Nucleus accumbens (tissue), 56 donors: ENCODE measurements around the gene ITGB1BP1.
A peak's percentile ranks its signal among the peaks of the same experiment; 100 is the strongest.

Experiments used
- DNase-seq, 56 donors: peaks; one replicate each; lab custom pipeline; 2025; lab: John Stamatoyannopoulos, UW

Gene ITGB1BP1

GRCh38 chr2:9380702-9381628 lies 42.4 kb downstream of the ITGB1BP1 start:
- peak in 2 of 56 donors; percentile 11 to 31 for DNase-seq

- no peak for DNase-seq
Observed at GRCh38 chr2:9379391-9379755, 44.0 kb downstream of the ITGB1BP1 start.

- DNase-seq, result no peak
Observed at GRCh38 chr2:9378433-9379390, 44.6 kb downstream of the ITGB1BP1 start.

GRCh38 chr2:9377461-9378097 lies 45.7 kb downstream of the ITGB1BP1 start:
- no peak for DNase-seq

- no peak for DNase-seq
Observed at GRCh38 chr2:9375857-9376428, 47.4 kb downstream of the ITGB1BP1 start.

GRCh38 chr2:9374071-9374730 lies 49.1 kb downstream of the ITGB1BP1 start:
- no peak for DNase-seq

GRCh38 chr2:9373476-9373875 lies 49.9 kb downstream of the ITGB1BP1 start:
- no peak for DNase-seq

- DNase-seq, result no peak
Observed at GRCh38 chr2:9373047-9373446, 50.3 kb downstream of the ITGB1BP1 start.

- DNase-seq, result no peak
Observed at GRCh38 chr2:9370746-9371145, 52.6 kb downstream of the ITGB1BP1 start.

GRCh38 chr2:9366026-9366425 lies 57.3 kb downstream of the ITGB1BP1 start:
- DNase-seq, result no peak

GRCh38 chr2:9365498-9366019 lies 57.8 kb downstream of the ITGB1BP1 start:
- DNase-seq, result no peak

- no peak for DNase-seq
Observed at GRCh38 chr2:9364791-9365497, 58.4 kb downstream of the ITGB1BP1 start.

GRCh38 chr2:9364373-9364772 lies 59.0 kb downstream of the ITGB1BP1 start:
- no peak for DNase-seq

GRCh38 chr2:9360701-9361100 lies 62.6 kb downstream of the ITGB1BP1 start:
- no peak for DNase-seq

GRCh38 chr2:9360110-9360509 lies 63.2 kb downstream of the ITGB1BP1 start:
- DNase-seq, result no peak

- no peak for DNase-seq
Observed at GRCh38 chr2:9359463-9359862, 63.9 kb downstream of the ITGB1BP1 start.

GRCh38 chr2:9358846-9359245 lies 64.5 kb downstream of the ITGB1BP1 start:
- DNase-seq, result no peak

GRCh38 chr2:9356261-9356660 lies 67.1 kb downstream of the ITGB1BP1 start:
- no peak for DNase-seq

GRCh38 chr2:9355716-9356115 lies 67.6 kb downstream of the ITGB1BP1 start:
- no peak for DNase-seq
